ENCODE data around the gene IQCK. TPM values are rescaled to one million over a fixed set of nuclear protein-coding genes. Genes with fewer than 3 reads are reported as not detected.

Gene IQCK
- total RNA-seq, 1 donor from 2014 or later, result 7.3 TPM

DNA sequence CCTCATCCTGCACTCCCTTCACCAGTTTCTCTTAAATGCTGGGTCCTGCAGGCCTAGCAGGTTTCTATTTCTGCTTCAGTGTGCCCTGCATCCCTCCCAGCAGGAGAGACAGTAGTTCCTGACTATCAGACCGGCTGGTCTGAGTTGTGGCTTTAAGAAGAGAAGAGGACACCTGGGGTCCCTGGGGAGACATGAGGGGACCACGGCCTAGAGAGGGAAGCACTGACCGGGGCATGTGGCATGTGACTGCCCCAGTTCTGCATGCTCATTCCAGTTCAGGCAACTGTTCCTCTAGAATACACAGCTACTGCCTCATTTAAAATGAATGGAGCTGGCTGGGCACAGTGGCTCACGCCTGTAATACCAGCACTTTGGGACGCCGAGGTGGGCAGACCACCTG is 105.3 kb downstream of the IQCK start:
- intact Hi-C loops (cut with DNase I), result no loop called here

DNA sequence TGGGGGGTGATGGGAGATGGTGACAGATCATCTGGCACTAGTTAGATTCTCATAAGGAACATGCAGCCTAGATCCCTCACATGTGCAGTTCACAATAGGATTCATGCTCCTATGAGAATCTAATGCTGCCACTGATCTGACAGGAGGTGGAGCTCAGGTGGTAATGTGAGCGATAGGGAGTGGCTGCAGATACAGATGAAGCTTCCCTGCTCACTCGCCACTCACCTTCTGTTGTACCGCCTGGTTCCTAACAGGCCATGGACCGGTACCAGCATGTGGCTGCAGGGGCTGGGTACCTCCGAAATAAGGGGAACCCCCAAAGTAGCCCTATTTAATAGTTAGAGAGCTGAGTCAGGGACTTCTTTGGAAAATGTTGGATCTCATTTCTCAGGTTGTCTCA is 106.1 kb downstream of the IQCK start:
- intact Hi-C loops (cut with DNase I), result no loop called here
- DNase-seq (ENCODE audit: low spot score), result no peak

More for the DNA sequence above, 105.3 kb downstream of the IQCK start:
- no peak for DNase-seq (ENCODE audit: low spot score)

GRCh38 chr16:19829844-19830692 is 112.0 kb downstream of the IQCK start:
- intact Hi-C loops (cut with DNase I), result no loop called here

DNA sequence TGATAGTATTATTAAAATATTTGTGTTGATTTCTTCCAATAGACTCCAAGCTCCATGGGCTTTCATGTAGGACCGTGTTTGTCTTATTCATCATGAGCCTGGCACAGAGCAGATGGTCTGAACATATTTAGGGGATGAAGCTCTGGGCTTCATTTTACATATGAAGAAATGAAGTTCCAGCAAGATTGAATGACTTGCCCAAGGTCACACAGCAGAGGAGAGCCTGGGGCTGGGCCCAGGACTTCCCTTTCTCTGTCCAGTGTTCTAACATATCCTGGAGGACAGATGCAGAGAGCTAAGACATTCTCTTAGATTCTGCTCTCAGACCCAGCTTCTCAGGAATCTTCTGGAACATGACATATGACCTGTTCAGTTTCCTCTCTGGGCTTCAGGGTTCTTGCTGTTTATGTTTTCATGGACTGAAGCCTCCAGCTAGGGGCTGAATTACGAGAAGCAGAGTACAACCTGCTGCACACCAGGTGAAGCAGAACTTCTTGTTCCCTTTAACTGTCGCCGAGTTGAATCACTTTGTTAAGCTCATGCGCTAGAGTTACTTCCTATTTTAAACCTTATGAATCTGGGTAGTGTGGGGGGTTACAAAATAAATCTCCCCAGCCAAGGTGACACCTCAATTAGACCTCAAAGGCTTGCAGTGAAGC is 113.0 kb downstream of the IQCK start:
- intact Hi-C loops (cut with DNase I), result no loop called here

More at GRCh38 chr16:19829844-19830692, 112.0 kb downstream of the IQCK start:
- DNase-seq (ENCODE audit: low spot score), result no peak

GRCh38 chr16:19831678-19832077 is 113.6 kb downstream of the IQCK start:
- intact Hi-C loops (cut with DNase I), result no loop called here
- DNase-seq (ENCODE audit: low spot score), result no peak

More for the DNA sequence above, 113.0 kb downstream of the IQCK start:
- DNase-seq (ENCODE audit: low spot score), result no peak

GRCh38 chr16:19833176-19833575 is 115.1 kb downstream of the IQCK start:
- no peak for DNase-seq (ENCODE audit: low spot score)
- intact Hi-C loops (cut with DNase I), result no loop called here

- no peak for DNase-seq (ENCODE audit: low spot score)
- intact Hi-C loops (cut with DNase I), result no loop called here
These were observed 115.5 kb downstream of the IQCK start for GRCh38 chr16:19833581-19833980.

GRCh38 chr16:19835196-19835595 is 117.1 kb downstream of the IQCK start:
- intact Hi-C loops (cut with DNase I), result no loop called here
- no peak for DNase-seq (ENCODE audit: low spot score)

DNA sequence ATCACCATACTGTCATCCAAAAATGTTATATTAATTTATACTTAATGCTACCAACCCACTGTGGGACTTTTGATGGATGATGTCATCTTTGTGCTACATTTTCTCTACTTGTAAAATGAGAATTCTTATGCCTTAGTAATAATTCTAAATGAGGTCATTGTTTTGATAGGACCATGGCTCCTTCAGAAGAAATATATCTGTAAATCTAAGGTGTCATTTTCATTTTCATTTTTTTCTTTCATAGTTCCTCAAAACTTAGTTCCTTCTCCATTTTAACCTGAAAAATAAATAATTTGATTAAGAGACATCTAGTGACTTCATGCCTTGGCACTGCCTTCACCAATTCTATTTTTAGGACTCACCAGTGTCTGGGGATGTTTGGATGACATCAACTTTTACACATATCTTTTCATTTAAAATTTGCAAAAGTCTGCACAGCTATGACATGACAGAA is 117.9 kb downstream of the IQCK start:
- intact Hi-C loops (cut with DNase I), result no loop called here
- DNase-seq (ENCODE audit: low spot score), result no peak

DNA sequence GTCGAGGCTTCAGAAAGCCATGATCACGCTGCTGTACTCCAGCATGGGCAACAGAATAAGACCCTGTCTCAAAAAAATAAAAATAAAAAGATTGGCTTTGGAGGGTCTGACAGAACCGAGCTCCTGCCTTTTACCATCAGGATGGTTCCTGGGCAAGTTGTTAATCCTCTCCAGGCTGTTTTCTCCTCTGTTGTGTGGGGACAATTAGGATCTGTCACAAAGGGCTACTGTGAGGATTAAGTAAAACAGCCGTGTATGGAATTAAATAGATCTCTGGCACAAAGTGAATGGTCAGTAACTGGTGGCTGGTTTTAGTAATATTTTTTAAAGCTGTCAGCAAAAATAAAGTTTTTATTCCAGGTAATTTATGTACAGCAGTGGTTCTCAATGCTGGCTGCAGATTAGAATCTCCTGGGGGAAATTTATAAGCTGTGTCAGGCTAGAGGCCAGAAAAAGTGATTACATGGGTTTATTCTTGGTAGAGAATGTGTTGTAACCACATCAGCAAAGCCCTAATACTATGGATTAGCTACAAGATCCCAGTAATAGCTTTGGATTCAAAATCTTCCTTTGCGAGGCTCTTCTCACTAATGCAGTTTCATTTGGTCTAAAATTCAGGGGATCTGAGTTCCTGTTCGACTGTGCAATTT is 119.4 kb downstream of the IQCK start:
- intact Hi-C loops (cut with DNase I), result no loop called here

DNA sequence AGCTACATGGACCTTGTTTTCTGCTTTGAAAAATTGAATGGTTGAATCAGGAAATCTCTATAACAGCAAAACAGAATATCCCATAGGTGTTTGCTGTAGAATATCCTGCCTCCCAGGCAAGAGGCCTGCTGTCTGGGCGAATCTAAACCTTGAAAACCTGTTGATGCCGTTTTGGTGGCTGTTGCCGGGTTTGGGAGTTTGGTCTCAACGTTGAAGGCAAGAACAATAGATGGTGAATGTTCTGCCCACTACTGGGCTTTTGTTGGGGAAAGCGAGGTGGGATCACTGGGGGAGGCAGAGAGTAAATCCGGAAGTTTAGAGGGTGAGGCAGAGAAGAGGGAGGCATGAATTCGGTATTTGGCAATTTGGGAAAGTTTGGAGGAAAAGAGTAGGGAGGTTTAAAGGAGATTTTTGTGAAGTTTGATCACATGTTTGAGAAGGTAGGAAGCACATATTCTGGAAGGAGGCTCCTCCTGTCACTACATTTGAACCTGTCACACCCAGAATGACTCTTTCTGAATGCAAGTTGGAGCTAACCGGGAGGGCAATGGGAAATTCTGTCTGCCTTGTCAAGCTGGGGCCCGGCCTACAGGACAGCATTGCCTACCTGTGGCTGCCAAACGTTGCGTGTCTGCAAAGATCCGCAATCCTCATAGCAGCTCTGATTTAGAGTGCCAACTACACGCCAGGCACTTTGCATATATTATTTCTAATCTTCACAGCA is 120.1 kb downstream of the IQCK start:
- intact Hi-C loops (cut with DNase I), result no loop called here
- no peak for DNase-seq (ENCODE audit: low spot score)

More for the DNA sequence above, 119.4 kb downstream of the IQCK start:
- DNase-seq (ENCODE audit: low spot score), result no peak

DNA sequence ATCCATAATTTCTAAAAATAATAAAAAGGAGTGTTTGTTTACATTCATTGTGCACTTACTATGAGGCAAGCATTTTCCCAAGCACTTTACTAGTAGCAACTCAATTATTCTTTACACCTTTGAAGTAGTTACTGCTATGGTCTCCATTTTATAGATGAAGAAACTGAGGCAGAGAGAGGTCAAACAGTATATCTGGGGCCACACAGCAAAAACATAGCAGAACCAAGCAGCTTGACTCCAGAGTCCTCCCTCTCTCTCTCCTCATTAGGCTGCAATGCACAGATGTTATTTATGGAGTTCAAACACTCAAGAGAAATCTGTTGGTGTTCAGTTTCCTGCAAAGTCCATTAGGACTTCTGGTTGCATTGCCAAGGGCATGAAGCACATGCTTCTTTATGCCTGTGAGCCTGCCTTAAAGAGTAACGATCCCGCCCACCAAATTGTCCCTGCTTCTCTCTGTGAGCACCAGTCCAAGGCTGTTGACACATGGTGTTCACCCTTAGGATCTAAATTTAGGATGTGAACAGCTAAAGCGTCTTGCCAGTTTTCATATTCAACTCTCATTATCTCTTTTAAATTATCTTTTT is 122.5 kb downstream of the IQCK start:
- peak; percentile 82 for DNase-seq (ENCODE audit: low spot score)
- intact Hi-C loops (cut with DNase I), result loop anchor here (2.0 kb wide), 1 partner anchor 42 kb away; no protein-coding TSS in a partner anchor

DNA sequence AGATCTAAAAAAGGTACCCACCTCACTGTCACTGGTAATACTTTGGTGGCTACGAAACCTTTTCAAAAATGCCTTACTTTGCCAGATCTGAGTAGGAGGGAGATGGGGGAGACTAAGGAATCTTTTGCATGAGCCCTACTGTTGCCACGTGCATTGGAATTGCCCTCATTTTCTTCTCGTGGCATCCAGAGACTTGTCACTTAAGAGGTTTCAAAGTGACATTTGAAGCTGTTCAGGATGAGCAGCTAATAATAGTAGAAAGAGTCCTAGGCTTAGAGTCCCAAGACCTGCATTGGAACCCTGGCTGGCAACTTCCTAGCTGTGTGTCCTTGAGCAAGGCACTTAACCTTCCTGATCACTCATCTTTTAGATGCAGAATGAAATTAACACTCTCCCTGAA is 123.1 kb downstream of the IQCK start:
- intact Hi-C loops (cut with DNase I), result loop anchor here (2.0 kb wide), 1 partner anchor 42 kb away; no protein-coding TSS in a partner anchor
- no peak for DNase-seq (ENCODE audit: low spot score)

DNA sequence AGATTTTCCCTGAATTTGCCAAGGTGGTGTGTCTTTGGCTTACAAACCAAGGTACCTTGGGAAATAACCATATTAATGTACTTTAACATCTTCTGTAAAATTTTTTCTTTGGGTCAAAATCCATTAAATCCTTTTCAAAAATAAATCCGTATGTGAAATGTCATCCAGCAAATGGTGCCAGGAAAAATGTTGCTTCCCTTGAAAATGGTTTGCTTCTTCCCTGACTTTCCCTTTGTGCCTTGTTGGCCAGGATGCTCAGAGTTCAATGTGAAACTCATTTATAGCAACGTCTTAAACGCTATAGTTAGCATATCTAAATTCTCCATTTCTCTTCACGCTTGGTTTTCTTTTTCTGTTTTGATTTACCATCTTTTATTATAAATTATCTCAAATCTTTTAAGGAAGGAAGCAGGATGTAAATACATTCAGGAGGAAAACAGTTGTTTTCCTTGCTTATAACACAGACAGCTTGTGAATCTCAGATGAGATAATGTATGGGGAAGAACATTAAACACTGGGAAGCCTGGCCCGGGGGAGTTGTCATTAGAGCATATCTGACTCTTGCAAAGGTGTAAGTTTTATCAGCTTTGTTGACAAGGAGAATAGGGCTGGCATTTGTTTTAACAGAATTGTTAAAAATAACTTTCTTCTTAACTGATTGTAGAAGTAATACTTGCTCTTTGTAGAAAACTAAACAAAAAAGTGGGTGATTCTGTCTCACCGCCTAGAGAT is 124.5 kb downstream of the IQCK start:
- intact Hi-C loops (cut with DNase I), result no loop called here
- DNase-seq (ENCODE audit: low spot score), result no peak

GRCh38 chr16:19843371-19843770 is 125.3 kb downstream of the IQCK start:
- intact Hi-C loops (cut with DNase I), result no loop called here

DNA sequence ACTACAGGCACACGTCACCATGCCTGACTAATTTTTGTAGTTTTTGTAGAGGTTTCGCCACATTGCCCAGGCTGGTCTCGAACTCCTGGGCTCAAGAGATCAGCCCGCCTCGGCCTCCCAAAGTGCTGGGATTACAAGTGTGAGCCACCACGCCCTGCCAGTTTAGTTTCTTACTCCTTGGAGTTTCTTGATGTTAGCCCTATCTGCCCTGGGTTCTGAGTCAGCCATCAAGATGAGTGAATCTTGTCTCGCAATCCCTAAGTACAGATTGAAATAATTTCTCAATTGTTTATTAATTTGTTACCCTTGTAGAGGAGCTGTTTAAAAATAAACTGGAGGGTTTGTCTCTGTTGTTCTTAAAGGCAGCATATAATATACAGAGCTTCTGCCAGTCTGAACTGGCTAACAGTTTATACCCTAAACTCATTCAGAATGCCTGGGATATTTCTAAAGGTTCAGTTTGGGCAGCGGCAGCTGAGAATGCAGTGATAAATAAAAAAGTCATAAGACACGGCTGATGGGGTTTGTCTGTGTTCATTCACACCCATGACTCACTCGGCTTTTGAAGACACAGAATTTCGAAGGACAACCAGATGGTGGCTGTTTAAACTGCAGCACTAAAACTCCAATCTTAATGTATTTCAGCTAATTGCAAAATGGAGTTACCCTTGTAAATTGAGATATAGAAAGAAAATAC is 127.0 kb downstream of the IQCK start:
- intact Hi-C loops (cut with DNase I), result no loop called here
- DNase-seq (ENCODE audit: low spot score), result peak; percentile 27

More at GRCh38 chr16:19843371-19843770, 125.3 kb downstream of the IQCK start:
- no peak for DNase-seq (ENCODE audit: low spot score)

- DNase-seq (ENCODE audit: low spot score), result no peak
- intact Hi-C loops (cut with DNase I), result no loop called here
These were observed 128.4 kb downstream of the IQCK start for GRCh38 chr16:19846436-19846835.

GRCh38 chr16:19848756-19849155 is 130.7 kb downstream of the IQCK start:
- DNase-seq (ENCODE audit: low spot score), result no peak
- intact Hi-C loops (cut with DNase I), result no loop called here
